Measurements from ENCODE around the gene PASD1. TPM values are rescaled to one million over a fixed set of nuclear protein-coding genes. Genes with fewer than 3 reads are reported as not detected.
"Not testable (repeated sequence)": the region's sequence is repeated elsewhere in the genome, so short reads cannot be mapped to it uniquely, and the experiment has no call there.

The PASD1 gene
- polyA plus RNA-seq, 1 experiment = not detected

- no peak overlapping the region for H3K4me3 ChIP-seq (ENCODE audit: low read depth, low read length)
- TF ChIP-seq CTCF (IDR thresholded peaks at IDR 0.05; ENCODE audit: low read depth, low read length) = no peak
Observed at GRCh38 chrX:151536571-151536970, 26.9 kb upstream of the PASD1 start.

GRCh38 chrX:151537572-151537971 lies 25.9 kb upstream of the PASD1 start:
- DNase-seq (ENCODE audit: low read depth, low spot score) = no peak
- ChIA-PET CTCF (no interaction called here), POLR2A (no interaction called here)
- no peaks in the 10 kb centered on the region for H3K27me3 ChIP-seq (ENCODE audit: control insufficient read depth, insufficient read depth, low read length)
- no peak overlapping the region for H3K27ac ChIP-seq (ENCODE audit: low read depth, low read length)
- TF ChIP-seq CTCF (IDR thresholded peaks at IDR 0.05; ENCODE audit: low read depth, low read length) = no peak
- no peak overlapping the region for H3K4me3 ChIP-seq (ENCODE audit: low read depth, low read length)
- H3K9me3 ChIP-seq (ENCODE audit: control insufficient read depth, insufficient read depth, low read length) = no peaks in the 10 kb centered on the region

More at GRCh38 chrX:151536571-151536970, 26.9 kb upstream of the PASD1 start:
- H3K27me3 ChIP-seq (ENCODE audit: control insufficient read depth, insufficient read depth, low read length) = no peaks in the 10 kb centered on the region
- ChIA-PET POLR2A (no interaction called here), CTCF (no interaction called here)
- no peak for DNase-seq (ENCODE audit: low read depth, low spot score)
- H3K9me3 ChIP-seq (ENCODE audit: control insufficient read depth, insufficient read depth, low read length) = no peaks in the 10 kb centered on the region
- no peak overlapping the region for H3K27ac ChIP-seq (ENCODE audit: low read depth, low read length)

- ChIA-PET CTCF (no interaction called here), POLR2A (no interaction called here)
- Histone ChIP-seq H3K27me3 (ENCODE audit: control insufficient read depth, insufficient read depth, low read length) (no peaks in the 10 kb centered on the region), H3K9me3 (ENCODE audit: control insufficient read depth, insufficient read depth, low read length) (no peaks in the 10 kb centered on the region), H3K4me3 (ENCODE audit: low read depth, low read length) (no peak overlapping the region), H3K27ac (ENCODE audit: low read depth, low read length) (no peak overlapping the region)
- no peak for TF ChIP-seq CTCF (IDR thresholded peaks at IDR 0.05; ENCODE audit: low read depth, low read length)
- DNase-seq (ENCODE audit: low read depth, low spot score) = no peak
Observed at GRCh38 chrX:151538190-151539122, 25.0 kb upstream of the PASD1 start.

- no peak for TF ChIP-seq CTCF (IDR thresholded peaks at IDR 0.05; ENCODE audit: low read depth, low read length)
- POLR2A ChIA-PET = no interaction called here
- no peaks in the 10 kb centered on the region for H3K9me3 ChIP-seq (ENCODE audit: control insufficient read depth, insufficient read depth, low read length)
- no peak overlapping the region for H3K4me3 ChIP-seq (ENCODE audit: low read depth, low read length)
- H3K27me3 ChIP-seq (ENCODE audit: control insufficient read depth, insufficient read depth, low read length) = no peaks in the 10 kb centered on the region
- CTCF ChIA-PET = no interaction called here
- no peak overlapping the region for H3K27ac ChIP-seq (ENCODE audit: low read depth, low read length)
- DNase-seq (ENCODE audit: low read depth, low spot score) = no peak
Observed at GRCh38 chrX:151543706-151544105, 19.8 kb upstream of the PASD1 start.

GRCh38 chrX:151546226-151546625 lies 17.2 kb upstream of the PASD1 start:
- DNase-seq (ENCODE audit: low read depth, low spot score); H3K27me3 ChIP-seq (ENCODE audit: control insufficient read depth, insufficient read depth, low read length); H3K4me3 ChIP-seq (ENCODE audit: low read depth, low read length); POLR2A ChIA-PET; H3K27ac ChIP-seq (ENCODE audit: low read depth, low read length); CTCF ChIA-PET; H3K9me3 ChIP-seq (ENCODE audit: control insufficient read depth, insufficient read depth, low read length): not testable (repeated sequence)

GRCh38 chrX:151551176-151551575 lies 12.3 kb upstream of the PASD1 start:
- H3K4me3 ChIP-seq (ENCODE audit: low read depth, low read length); POLR2A ChIA-PET; DNase-seq (ENCODE audit: low read depth, low spot score); H3K27me3 ChIP-seq (ENCODE audit: control insufficient read depth, insufficient read depth, low read length); CTCF ChIA-PET; H3K27ac ChIP-seq (ENCODE audit: low read depth, low read length): not testable (repeated sequence)
- peaks cover 16% of the 10 kb centered on the region for H3K9me3 ChIP-seq (ENCODE audit: control insufficient read depth, insufficient read depth, low read length)
